ENCODE results near the gene RHBDL2.

DNA sequence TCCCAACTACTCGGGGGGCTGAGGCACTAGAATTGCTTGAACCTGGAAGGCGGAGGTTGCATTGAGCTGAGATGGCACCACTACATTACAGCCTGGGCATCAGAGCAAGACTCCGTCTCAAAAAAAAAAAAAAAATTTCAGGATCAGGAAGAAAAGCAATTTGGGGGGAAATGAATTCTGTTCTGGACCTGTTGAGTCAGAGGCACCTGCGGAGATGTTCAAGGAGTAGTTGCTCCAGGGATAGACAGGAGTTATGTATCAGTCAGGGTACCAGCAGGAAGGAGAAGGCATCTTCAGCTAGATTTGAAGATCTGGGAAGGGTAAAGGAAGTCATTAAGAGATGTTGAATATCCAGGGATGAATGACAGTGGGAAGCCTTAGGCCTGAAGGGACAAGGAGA lies 2.9 kb upstream of the RHBDL2 start:
- TF ChIP-seq, protein P1, sequence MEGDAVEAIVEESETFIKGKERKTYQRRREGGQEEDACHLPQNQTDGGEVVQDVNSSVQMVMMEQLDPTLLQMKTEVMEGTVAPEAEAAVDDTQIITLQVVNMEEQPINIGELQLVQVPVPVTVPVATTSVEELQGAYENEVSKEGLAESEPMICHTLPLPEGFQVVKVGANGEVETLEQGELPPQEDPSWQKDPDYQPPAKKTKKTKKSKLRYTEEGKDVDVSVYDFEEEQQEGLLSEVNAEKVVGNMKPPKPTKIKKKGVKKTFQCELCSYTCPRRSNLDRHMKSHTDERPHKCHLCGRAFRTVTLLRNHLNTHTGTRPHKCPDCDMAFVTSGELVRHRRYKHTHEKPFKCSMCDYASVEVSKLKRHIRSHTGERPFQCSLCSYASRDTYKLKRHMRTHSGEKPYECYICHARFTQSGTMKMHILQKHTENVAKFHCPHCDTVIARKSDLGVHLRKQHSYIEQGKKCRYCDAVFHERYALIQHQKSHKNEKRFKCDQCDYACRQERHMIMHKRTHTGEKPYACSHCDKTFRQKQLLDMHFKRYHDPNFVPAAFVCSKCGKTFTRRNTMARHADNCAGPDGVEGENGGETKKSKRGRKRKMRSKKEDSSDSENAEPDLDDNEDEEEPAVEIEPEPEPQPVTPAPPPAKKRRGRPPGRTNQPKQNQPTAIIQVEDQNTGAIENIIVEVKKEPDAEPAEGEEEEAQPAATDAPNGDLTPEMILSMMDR (IDR thresholded peaks at IDR 0.05) = no peak
- TF ChIP-seq ZFX (IDR thresholded peaks at IDR 0.05; ENCODE audit: borderline replicate concordance) = no peak

Measured in 22Rv1 (cell line).